ENCODE measurements around the gene CLEC2B.
A peak's percentile ranks its signal among the peaks of the same experiment; 100 is the strongest.
"Not testable (repeated sequence)": the region's sequence is repeated elsewhere in the genome, so short reads cannot be mapped to it uniquely, and the experiment has no call there.

CLEC2B gene

GRCh38 chr12:9869307-9870161 lies at the start of gene CLEC2B:
Gene CLEC2B, minus strand, starts transcription at chr12:9869354.
- no peak for DNase-seq

GRCh38 chr12:9911708-9912107 lies 42.6 kb upstream of the CLEC2B start:
- DNase-seq = no peak

- no peak for DNase-seq
Observed at GRCh38 chr12:9910716-9911421, 41.7 kb upstream of the CLEC2B start.

- no peak for DNase-seq
Observed at GRCh38 chr12:9909724-9910123, 40.6 kb upstream of the CLEC2B start.

GRCh38 chr12:9908350-9908749 lies 39.2 kb upstream of the CLEC2B start:
- no peak for DNase-seq

- no peak for DNase-seq
Observed at GRCh38 chr12:9907769-9908168, 38.6 kb upstream of the CLEC2B start.

GRCh38 chr12:9906873-9907272 lies 37.7 kb upstream of the CLEC2B start:
- peak; percentile 18 for DNase-seq

- no peak for DNase-seq
Observed at GRCh38 chr12:9902539-9903228, 33.5 kb upstream of the CLEC2B start.

- no peak for DNase-seq
Observed at GRCh38 chr12:9900930-9901329, 31.8 kb upstream of the CLEC2B start.

GRCh38 chr12:9899209-9899608 lies 30.1 kb upstream of the CLEC2B start:
- DNase-seq = no peak

- no peak for DNase-seq
Observed at GRCh38 chr12:9897535-9897934, 28.4 kb upstream of the CLEC2B start.

- no peak for DNase-seq
Observed at GRCh38 chr12:9895215-9895971, 26.2 kb upstream of the CLEC2B start.

GRCh38 chr12:9888665-9889273 lies 19.6 kb upstream of the CLEC2B start:
- no peak for DNase-seq

GRCh38 chr12:9883175-9883574 lies 14.0 kb upstream of the CLEC2B start:
- no peak for DNase-seq

GRCh38 chr12:9881988-9882387 lies 12.8 kb upstream of the CLEC2B start:
- DNase-seq = no peak

- DNase-seq = no peak
Observed at GRCh38 chr12:9881246-9881645, 12.1 kb upstream of the CLEC2B start, which contains the start of gene KLRF2. Gene KLRF2, plus strand, starts transcription at chr12:9881489. Its CDS starts 107 bp downstream, at chr12:9881596.

- no peak for DNase-seq
Observed at GRCh38 chr12:9880532-9881078, 11.5 kb upstream of the CLEC2B start.

- DNase-seq = not testable (repeated sequence)
Observed at GRCh38 chr12:9876120-9876519, 7.0 kb upstream of the CLEC2B start.

GRCh38 chr12:9872742-9873141 lies 3.6 kb upstream of the CLEC2B start:
- DNase-seq = no peak

GRCh38 chr12:9872162-9872561 lies 3.0 kb upstream of the CLEC2B start:
- no peak for DNase-seq

- DNase-seq = no peak
Observed at GRCh38 chr12:9870286-9870866, 1.2 kb upstream of the CLEC2B start.

- no peak for DNase-seq
Observed at GRCh38 chr12:9868951-9869306, 225 bp downstream of the CLEC2B start.
